Chondrocyte (in vitro differentiated cells): ENCODE results near the gene MCRS1. TPM values are rescaled to one million over a fixed set of nuclear protein-coding genes. Genes with fewer than 3 reads are reported as not detected.

Source experiments
- DNase-seq: peaks from one replicate; pipeline ENCODE4 v3.0.0; 2021; ENCODE audit warnings: mixed read lengths, low spot score
- H3K27ac Mint-ChIP-seq: one replicate; pipeline ENCODE4 v1.8.0; 2021; ENCODE audit warnings: mild to moderate bottlenecking, moderate library complexity, mixed read lengths; ENCODE audit not compliant: unreplicated experiment
- H3K27me3 Mint-ChIP-seq: 2 replicates; pipeline ENCODE4 v1.8.0; 2021; ENCODE audit warnings: low read depth, mixed read lengths
- H3K36me3 Mint-ChIP-seq: 2 replicates; pipeline ENCODE4 v1.8.0; 2021; ENCODE audit warnings: low read depth, mixed read lengths
- H3K4me1 Mint-ChIP-seq: 2 replicates; pipeline ENCODE4 v1.8.0; 2021; ENCODE audit warnings: low read depth, mild to moderate bottlenecking, mixed read lengths
- H3K4me3 Mint-ChIP-seq: one replicate; pipeline ENCODE4 v1.8.0; 2021; ENCODE audit warnings: mild to moderate bottlenecking, moderate library complexity, mixed read lengths; ENCODE audit not compliant: unreplicated experiment
- H3K9me3 Mint-ChIP-seq: 2 replicates; pipeline ENCODE4 v1.8.0; 2021; ENCODE audit warnings: low read depth, mixed read lengths
- total RNA-seq: library from RNA; stranded (reverse); gene quantifications from 3 replicates; pipeline ENCODE4 v1.2.1, GENCODE V29; 2021
- TF ChIP-seq, protein P1 (sequence below): fragments of 200-600 bp; sonication (generic); IDR thresholded peaks from 2 replicates; pipeline ENCODE4 v1.5.0; 2021; ENCODE audit warnings: antibody characterized with exemption, mild to moderate bottlenecking, moderate library complexity

The MCRS1 gene
- total RNA-seq, 1 donor from 2014 or later, result 47.2 TPM

DNA sequence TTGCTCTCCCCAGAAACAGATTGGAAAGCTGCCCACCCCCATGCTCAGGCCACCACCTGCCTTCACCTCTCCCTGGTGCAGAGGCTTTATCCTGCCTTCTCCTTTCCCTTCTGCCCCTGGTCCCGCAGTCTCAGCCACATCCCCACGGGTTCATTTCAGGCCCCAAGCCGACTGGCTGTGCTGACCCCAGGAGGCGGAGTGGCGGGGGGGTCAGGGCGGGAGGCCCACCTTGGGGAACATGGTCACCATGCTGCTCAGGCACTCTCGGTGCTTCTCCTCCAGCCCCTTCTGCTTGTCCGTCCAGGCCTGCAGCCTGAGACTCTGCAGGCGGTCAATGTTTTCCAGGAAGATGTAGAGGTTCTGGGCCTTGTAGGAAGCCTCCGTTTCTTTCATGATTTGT, 30.6 kb upstream of the MCRS1 start:
- H3K36me3 Mint-ChIP-seq, result peaks cover 4% of the 10 kb centered on the region
- TF ChIP-seq, protein P1, sequence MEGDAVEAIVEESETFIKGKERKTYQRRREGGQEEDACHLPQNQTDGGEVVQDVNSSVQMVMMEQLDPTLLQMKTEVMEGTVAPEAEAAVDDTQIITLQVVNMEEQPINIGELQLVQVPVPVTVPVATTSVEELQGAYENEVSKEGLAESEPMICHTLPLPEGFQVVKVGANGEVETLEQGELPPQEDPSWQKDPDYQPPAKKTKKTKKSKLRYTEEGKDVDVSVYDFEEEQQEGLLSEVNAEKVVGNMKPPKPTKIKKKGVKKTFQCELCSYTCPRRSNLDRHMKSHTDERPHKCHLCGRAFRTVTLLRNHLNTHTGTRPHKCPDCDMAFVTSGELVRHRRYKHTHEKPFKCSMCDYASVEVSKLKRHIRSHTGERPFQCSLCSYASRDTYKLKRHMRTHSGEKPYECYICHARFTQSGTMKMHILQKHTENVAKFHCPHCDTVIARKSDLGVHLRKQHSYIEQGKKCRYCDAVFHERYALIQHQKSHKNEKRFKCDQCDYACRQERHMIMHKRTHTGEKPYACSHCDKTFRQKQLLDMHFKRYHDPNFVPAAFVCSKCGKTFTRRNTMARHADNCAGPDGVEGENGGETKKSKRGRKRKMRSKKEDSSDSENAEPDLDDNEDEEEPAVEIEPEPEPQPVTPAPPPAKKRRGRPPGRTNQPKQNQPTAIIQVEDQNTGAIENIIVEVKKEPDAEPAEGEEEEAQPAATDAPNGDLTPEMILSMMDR, result no peak
- H3K4me1 Mint-ChIP-seq, result no peaks in the 10 kb centered on the region
- no peak for DNase-seq
- no peaks in the 10 kb centered on the region for H3K9me3 Mint-ChIP-seq
- no peak overlapping the region for H3K4me3 Mint-ChIP-seq
- no peak overlapping the region for H3K27ac Mint-ChIP-seq
- no peaks in the 10 kb centered on the region for H3K27me3 Mint-ChIP-seq

DNA sequence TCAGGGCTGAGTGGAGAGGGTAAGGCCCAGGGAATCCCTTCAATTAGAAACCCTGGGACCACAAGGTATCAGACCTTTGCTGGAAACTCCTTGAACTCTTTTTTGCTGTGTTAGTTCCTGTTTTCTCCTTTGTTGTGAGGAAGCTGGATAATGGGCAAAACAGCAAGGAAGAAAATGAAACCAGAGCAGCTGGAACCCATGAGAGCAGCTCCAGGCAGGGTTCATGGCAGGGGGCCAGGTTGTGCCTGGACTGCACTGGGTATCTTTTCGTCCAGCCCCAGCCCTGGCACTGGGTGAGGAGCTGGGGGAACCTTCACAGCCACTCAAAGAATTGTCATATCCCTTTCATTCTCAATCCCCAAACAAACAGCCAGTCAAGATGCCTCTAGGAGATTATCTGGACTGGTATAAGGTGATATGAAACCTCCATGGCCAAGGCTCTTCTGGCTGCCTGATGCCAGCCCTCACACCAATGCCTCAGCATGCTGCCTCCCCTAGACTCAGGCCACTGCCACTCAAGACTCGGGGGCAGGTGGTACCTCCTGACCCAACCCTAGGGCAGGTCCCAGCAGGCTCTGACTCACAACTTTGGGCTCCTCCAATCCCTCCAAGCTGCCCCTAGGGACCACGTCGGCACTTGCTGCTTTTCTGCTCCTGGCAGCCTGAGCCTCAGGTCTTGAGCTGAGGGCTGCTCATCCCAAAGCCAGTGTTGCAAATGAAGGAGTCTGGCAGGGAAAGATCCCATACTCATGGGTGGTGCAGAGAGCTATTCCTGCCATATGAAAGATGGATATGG, 21.0 kb upstream of the MCRS1 start:
- Mint-ChIP-seq H3K36me3 (peaks cover 6% of the 10 kb centered on the region), H3K4me1 (peaks cover 38% of the 10 kb centered on the region), H3K4me3 (no peak overlapping the region), H3K9me3 (peaks cover 8% of the 10 kb centered on the region), H3K27ac (no peak overlapping the region), H3K27me3 (no peaks in the 10 kb centered on the region)
- DNase-seq, result no peak
- TF ChIP-seq, protein P1, result no peak

- H3K4me3 Mint-ChIP-seq, result no peak overlapping the region
- peaks cover 45% of the 10 kb centered on the region for H3K4me1 Mint-ChIP-seq
- peaks cover 8% of the 10 kb centered on the region for H3K9me3 Mint-ChIP-seq
- no peaks in the 10 kb centered on the region for H3K27me3 Mint-ChIP-seq
- H3K27ac Mint-ChIP-seq, result no peak overlapping the region
- H3K36me3 Mint-ChIP-seq, result peaks cover 6% of the 10 kb centered on the region
- TF ChIP-seq, protein P1, result no peak
- no peak for DNase-seq
Observed at GRCh38 chr12:49588281-49588680, 20.3 kb upstream of the MCRS1 start.

- Mint-ChIP-seq H3K9me3 (peaks cover 8% of the 10 kb centered on the region), H3K27ac (no peak overlapping the region), H3K36me3 (peaks cover 6% of the 10 kb centered on the region)
Observed at GRCh38 chr12:49587174-49587908, 19.4 kb upstream of the MCRS1 start.

More at GRCh38 chr12:49587174-49587908, 19.4 kb upstream of the MCRS1 start:
- Mint-ChIP-seq H3K27me3 (no peaks in the 10 kb centered on the region), H3K4me1 (peaks cover 54% of the 10 kb centered on the region), H3K4me3 (no peak overlapping the region)
- no peak for DNase-seq
- TF ChIP-seq, protein P1, result no peak
